ENCODE data around the gene BCAT1.
"Not testable (repeated sequence)": the region's sequence is repeated elsewhere in the genome, so short reads cannot be mapped to it uniquely, and the experiment has no call there.

Gene BCAT1

DNA sequence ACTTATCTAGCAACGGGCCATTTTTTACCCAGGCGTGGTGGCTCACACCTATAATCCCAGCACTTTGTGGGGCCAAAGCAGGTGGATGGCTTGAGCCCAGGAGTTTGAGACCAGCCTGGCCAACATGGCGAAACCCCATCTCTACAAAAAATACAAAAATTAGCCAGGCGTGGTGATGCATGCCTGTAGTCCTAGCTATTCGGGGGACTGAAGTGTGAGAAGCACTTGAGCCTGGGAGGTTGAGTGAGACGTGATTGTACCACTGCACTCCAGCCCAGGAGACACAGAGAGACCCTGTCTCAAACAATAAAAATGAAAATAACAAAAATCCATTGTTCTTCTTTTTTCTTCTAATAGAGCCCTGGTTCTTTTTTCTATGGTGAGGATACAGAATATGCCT lies 7.5 kb upstream of the BCAT1 start:
- not testable (repeated sequence) for DNase-seq

DNA sequence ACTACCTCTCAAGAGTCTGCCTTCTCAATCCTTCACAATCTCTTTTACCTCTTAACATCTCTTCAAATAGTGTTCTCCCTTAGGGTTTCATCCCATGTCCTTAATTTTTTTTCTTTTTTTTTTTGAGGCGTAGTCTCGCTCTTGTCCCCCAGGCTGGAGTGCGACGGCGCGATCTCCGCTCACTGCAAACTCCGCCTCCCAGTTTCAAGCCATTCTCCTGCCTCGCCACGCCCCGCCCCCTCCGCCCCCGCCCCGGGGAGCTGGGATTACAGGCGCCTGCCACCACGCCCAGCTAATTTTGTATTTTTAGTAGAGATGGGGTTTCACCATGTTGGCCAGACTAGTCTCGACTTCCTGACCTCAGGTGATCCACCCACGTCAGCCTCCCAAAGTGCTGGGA lies 7.0 kb upstream of the BCAT1 start:
- DNase-seq, result no peak

GRCh38 chr12:24955389-24955788 lies 6.5 kb upstream of the BCAT1 start:
- DNase-seq, result no peak

DNA sequence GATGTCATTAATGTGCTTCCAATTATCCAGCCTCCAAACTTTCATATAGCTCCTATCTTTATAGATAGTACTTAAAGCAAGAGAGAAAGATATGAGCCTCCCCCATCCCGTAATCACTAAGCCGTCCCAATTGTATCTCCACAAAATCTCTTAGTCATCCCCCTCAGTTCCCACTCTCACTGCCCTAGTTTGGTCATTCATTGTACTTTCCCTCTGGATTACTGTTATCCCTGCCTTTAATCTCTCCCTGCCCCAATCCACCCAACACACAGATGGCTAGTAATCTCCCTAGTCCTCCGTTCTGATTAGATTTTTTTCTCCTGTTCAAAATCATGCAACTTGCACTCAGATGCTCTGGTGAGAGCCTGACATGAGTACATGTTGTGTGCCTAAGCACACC lies 5.4 kb upstream of the BCAT1 start:
- DNase-seq, result no peak

DNA sequence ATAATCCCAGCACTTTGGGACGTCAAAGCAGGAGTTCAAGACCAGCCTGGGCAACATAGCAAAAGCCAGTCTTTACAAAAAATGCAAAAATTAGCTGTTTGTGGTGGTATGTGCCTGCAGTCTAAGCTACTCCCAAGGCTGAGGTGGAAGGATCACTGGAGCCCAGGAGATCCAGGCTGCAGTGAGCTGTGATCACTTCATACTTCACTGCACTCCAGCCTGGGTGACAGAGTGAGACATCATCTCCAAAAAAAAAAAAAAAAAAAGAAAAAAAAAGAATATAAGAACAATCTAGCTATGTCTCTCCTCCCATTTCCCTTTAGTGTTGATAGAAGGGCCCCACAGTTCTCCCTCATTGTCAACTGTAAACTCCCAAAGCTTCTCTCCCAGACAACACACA lies 3.5 kb upstream of the BCAT1 start:
- DNase-seq, result no peak

- no peak for DNase-seq
Observed at GRCh38 chr12:24950231-24950834, 1.4 kb upstream of the BCAT1 start.

GRCh38 chr12:24948420-24948756 lies 513 bp downstream of the BCAT1 start:
- DNase-seq, result no peak

- DNase-seq, result no peak
Observed at GRCh38 chr12:24947541-24948419, 1.1 kb downstream of the BCAT1 start.

- DNase-seq, result no peak
Observed at GRCh38 chr12:24945845-24946244, 3.1 kb downstream of the BCAT1 start.

GRCh38 chr12:24945039-24945438 lies 3.9 kb downstream of the BCAT1 start:
- no peak for DNase-seq

DNA sequence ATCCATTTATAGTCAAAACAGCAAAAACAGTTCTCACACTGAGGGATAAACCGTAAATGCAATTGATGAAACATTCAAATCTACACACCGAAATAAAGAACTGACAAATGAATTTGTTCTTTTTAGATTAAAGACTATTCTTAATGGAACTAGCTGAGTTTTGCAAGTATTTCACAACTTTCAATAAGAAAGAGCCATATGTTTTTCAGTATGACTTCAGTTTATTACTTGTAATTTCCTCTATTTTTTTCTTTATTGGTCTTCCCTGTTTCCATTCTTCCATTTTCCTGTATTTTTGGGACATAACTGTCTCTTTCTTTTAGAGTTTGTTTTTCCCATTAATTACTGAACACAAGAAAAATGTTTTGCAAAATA lies 4.3 kb downstream of the BCAT1 start:
- DNase-seq, result no peak

DNA sequence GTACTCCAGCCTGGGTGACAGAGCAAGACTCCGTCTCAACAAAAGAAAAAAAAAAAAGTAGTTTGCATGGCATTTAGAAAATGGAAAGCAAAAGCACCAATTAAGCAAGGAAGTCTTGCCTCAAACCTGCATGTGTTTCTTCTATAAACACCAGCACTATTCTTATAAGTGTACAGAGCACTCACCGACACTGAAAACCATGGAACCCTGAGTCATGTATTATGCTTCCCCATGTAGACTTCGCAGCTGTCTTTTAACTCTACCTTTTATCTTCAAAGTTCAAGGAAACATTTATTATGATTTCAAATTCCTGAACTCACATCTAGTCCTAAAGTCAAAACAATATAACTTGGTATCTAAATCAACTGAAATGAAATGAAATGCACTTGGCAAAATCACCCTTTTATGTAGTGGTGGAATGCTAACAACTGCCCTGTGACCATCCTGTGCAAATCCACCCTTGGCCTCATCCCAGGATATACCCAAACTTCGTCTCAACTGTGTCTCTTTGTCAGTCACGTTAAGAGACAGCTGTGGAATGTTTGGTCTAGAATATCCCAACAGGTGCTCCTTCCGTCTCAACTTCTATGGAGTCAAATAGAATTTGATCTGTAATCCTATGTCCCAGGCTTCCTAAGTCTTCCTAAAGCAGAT lies 4.8 kb downstream of the BCAT1 start:
- no peak for DNase-seq

DNA sequence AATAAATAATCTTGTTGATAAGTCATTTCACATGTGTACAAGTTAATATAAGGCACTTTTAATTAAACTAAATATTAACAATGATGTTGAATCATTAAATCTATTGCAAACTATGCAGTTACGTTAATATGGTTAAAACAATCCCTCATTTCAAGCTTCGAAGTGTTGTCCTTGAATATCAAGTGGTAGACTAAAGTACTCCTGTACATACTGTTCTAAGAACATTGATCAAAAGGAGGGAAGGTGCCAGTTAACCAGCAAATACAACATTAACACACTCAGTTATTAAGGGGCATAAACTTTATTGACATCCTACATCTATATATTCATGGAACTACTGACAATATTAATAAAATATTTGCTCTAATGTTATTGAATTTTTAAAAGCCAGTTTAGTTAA lies 8.7 kb downstream of the BCAT1 start:
- no peak for DNase-seq

- not testable (repeated sequence) for DNase-seq
Observed at GRCh38 chr12:24939551-24939950, 9.3 kb downstream of the BCAT1 start.

- DNase-seq, result no peak
Observed at GRCh38 chr12:24938341-24938740, 10.6 kb downstream of the BCAT1 start.

- no peak for DNase-seq
Observed at GRCh38 chr12:24937553-24938244, 11.2 kb downstream of the BCAT1 start.

DNA sequence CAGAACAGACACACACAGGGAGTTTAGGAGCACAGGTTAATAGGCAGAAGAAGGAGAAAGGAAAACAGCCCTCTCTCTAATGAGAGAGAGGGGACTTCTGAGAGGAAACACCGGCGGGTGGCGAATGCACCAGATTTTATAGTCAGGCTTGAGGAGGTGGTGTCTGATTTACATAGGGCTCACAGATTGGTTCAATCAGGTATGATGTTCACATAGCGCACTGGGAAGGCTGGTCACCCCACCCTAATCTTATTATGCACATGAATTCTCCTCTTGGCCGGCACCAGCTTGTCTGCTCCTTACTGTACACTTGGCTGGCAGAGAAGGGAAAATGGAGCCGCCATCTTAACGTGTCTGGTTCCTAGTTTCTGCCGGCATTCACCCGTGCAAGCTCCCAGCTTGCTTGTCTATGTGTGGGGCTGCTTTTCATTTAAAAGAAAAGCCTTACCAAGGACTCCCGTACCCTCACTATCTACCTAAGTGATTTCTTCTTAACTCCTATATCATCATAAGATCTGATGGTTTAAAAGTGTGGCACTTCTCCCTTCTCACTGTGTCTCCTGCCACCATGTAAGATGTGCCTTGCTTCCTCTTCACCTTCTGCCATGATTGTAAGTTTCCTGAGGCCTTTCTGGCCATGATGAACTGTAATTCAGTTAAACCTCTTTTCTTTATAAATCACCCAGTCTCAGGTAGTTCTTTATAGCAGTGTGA lies 15.1 kb downstream of the BCAT1 start:
- no peak for DNase-seq

- DNase-seq, result no peak
Observed at GRCh38 chr12:24931666-24932405, 17.1 kb downstream of the BCAT1 start.

- no peak for DNase-seq
Observed at GRCh38 chr12:24929953-24930352, 18.9 kb downstream of the BCAT1 start.

GRCh38 chr12:24928533-24929306 lies 20.2 kb downstream of the BCAT1 start:
- DNase-seq, result not testable (repeated sequence)

DNA sequence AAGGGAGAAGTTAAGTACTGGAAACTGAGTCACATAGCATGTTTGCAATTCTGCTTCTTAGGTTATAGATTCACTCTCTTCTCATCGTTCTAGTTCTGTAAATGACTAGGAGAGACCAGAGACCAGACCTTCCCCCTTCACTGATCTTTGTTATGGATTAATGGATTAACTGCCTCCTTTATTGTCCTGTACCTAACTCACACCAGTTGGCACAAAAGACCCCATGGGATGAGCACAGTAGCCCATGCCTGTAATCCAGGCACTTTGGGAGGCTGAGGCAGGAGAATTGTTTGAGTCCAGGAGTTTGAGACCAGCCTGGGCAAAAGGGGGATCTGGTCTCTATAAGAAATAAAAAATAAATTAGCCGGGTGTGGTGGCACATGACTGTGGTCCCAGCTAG lies 20.8 kb downstream of the BCAT1 start:
- no peak for DNase-seq

Data from NCI-H446 treated with DMSO at 0.1 percent for 48 hours (cell line).